Measurements from ENCODE around the gene LHFPL6. TPM values are rescaled to one million over a fixed set of nuclear protein-coding genes. Genes with fewer than 3 reads are reported as not detected.

The LHFPL6 gene
- total RNA-seq, 2 experiments from 2014 or later: 0.60 to 0.74 TPM

DNA sequence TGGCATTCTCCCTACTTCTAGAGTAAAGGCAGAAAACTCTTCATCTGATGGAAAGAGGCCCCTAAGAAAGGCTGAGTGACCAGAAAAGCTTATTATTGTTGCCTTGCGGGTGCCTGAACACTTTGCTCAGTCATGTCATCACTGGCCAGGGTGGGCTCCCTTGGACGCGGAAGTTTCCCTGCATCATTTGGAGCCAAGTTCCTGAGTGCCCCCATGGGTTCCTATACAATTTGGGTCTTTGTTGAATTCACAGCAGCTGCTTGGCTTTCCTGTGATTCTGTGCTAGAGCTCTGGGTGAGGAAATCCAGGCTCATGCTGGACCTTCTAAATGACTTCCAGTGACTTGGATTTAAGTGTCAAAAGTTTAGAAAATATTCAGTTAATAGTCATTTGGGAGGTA, 232.9 kb downstream of the LHFPL6 start:
- Mint-ChIP-seq H3K4me1 (ENCODE audit: low read depth) (no peaks in the 10 kb centered on the region), H3K4me3 (no peak overlapping the region), H3K27me3 (peaks cover 11% of the 10 kb centered on the region), H3K36me3 (ENCODE audit: low read depth) (no peaks in the 10 kb centered on the region), H3K9me3 (no peaks in the 10 kb centered on the region), H3K27ac (no peak overlapping the region)
- ChIA-PET CTCF (no interaction called here), POLR2A (no interaction called here)
- TF ChIP-seq, protein P1, sequence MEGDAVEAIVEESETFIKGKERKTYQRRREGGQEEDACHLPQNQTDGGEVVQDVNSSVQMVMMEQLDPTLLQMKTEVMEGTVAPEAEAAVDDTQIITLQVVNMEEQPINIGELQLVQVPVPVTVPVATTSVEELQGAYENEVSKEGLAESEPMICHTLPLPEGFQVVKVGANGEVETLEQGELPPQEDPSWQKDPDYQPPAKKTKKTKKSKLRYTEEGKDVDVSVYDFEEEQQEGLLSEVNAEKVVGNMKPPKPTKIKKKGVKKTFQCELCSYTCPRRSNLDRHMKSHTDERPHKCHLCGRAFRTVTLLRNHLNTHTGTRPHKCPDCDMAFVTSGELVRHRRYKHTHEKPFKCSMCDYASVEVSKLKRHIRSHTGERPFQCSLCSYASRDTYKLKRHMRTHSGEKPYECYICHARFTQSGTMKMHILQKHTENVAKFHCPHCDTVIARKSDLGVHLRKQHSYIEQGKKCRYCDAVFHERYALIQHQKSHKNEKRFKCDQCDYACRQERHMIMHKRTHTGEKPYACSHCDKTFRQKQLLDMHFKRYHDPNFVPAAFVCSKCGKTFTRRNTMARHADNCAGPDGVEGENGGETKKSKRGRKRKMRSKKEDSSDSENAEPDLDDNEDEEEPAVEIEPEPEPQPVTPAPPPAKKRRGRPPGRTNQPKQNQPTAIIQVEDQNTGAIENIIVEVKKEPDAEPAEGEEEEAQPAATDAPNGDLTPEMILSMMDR (IDR thresholded peaks at IDR 0.05): no peak
- no peak for ATAC-seq
- intact Hi-C loops (cut with micrococcal nuclease): no loop called here
- no peak for DNase-seq

DNA sequence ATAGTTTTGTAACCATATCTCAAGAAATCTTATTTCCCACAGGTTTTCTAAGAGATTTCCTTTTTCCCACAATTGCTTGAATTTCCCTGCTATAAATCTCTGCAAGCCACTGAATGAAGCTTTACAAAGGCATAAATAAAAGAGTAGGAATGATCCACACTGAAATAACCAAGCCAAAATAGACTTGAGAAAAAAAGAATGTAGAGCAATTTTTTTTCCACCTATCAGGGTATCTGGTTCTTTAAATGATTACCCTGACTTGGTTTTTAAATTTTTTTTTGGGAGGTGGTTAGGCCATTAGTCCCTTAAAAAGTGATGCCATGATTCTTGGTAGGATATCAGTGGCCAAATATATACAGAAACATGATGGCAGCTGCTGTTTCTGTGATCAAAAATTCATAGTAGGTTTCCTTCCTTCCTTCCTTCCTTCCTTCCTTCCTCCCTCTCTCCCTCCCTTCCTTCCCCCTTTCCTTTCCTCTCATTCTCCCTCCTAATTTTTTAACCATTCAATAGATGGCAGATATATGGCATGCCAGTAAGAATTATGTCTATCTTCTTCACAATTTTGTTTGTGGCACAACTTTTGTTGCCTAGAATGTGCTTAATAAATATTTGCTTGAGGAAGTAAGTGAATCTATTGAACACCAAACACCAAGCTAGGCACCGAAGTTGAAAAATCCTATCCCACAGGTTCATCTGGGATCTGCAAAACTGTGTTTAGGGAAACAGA, 233.7 kb downstream of the LHFPL6 start:
- Mint-ChIP-seq H3K36me3 (ENCODE audit: low read depth) (no peaks in the 10 kb centered on the region), H3K9me3 (no peaks in the 10 kb centered on the region), H3K27me3 (peaks cover 13% of the 10 kb centered on the region), H3K27ac (no peak overlapping the region), H3K4me3 (no peak overlapping the region), H3K4me1 (ENCODE audit: low read depth) (no peaks in the 10 kb centered on the region)
- no peak for ATAC-seq
- intact Hi-C loops (cut with micrococcal nuclease): no loop called here
- TF ChIP-seq, protein P1 (IDR thresholded peaks at IDR 0.05): no peak
- DNase-seq: no peak
- CTCF ChIA-PET: interaction anchor here (0.6 kb wide), 1 partner anchor 242 kb away, joined by 3 read pairs; no protein-coding TSS in a partner anchor
- POLR2A ChIA-PET: interaction anchor here (0.7 kb wide), 1 partner anchor 669 kb away, joined by 5 read pairs; no protein-coding TSS in a partner anchor

DNA sequence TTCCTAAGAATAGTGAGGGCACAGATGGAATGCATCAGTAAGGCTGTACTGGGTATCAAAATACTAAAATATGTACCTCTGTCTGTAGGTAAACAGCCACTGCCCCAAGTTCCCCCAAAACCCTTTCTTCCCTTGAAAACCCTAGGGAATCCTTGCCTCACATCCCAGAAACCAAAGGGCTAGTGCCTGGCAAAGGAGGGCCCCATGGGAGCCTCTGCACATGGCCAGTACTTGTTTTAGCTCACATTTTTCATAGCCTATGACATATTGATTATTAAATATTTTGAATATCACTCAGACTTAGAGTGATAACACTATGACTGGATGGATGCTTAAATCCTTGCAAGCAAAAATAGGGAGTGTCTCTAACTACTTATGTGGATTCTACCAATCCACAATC, 237.1 kb downstream of the LHFPL6 start:
- Mint-ChIP-seq H3K36me3 (ENCODE audit: low read depth) (no peaks in the 10 kb centered on the region), H3K27ac (no peak overlapping the region), H3K4me1 (ENCODE audit: low read depth) (no peaks in the 10 kb centered on the region), H3K27me3 (peaks cover 14% of the 10 kb centered on the region), H3K9me3 (no peaks in the 10 kb centered on the region), H3K4me3 (no peak overlapping the region)
- intact Hi-C loops (cut with micrococcal nuclease): no loop called here
- TF ChIP-seq, protein P1 (IDR thresholded peaks at IDR 0.05): no peak
- CTCF ChIA-PET: no interaction called here
- DNase-seq (no peak), ATAC-seq (no peak)
- POLR2A ChIA-PET: no interaction called here

DNA sequence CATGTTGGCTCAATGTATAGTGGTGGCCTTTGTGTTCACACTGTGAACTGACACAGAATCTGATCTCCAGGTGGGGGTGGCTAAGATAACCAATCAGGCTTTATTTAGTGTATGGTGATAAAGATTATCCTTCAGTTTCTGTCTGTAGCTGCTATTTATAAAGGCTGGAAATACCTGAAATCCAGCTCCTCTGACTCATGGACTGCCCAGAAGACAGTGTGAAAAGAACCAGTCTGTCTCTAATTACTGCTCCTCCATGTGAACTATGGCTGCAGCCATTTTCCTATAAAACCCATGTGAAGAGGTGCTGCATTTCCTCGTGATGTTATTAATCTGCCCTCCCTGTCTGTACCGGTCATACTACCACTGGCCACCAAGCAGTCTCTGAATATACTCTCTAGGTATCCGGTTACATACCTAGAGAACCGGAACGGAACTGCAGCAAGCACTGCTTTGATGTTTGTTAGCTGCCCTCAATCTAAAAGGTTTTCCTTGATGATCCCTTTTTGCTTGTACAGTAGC, 238.0 kb downstream of the LHFPL6 start:
- DNase-seq (no peak), ATAC-seq (no peak)
- POLR2A ChIA-PET: no interaction called here
- Mint-ChIP-seq H3K9me3 (no peaks in the 10 kb centered on the region), H3K27me3 (peaks cover 14% of the 10 kb centered on the region), H3K4me3 (no peak overlapping the region), H3K27ac (no peak overlapping the region), H3K36me3 (ENCODE audit: low read depth) (no peaks in the 10 kb centered on the region), H3K4me1 (ENCODE audit: low read depth) (no peaks in the 10 kb centered on the region)
- CTCF ChIA-PET: no interaction called here
- TF ChIP-seq, protein P1 (IDR thresholded peaks at IDR 0.05): no peak
- intact Hi-C loops (cut with micrococcal nuclease): no loop called here

DNA sequence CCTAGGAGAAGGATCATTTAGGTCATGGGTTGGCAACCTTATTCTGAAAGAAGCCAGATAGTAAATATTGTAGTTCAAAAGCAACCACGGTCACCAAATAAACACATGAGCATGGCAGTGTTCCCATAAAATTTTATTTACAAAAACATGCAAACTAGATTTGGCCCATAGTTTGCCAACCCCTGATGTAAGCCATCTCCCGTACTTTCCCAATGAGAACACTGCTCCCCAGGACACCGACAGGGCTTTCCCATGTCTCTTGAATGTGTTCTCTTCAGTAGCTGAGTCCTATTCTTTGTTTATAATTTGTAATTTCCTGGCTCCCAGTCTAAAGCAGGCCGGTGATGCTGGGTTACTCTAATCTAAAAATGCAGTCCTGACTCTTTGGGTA, 239.6 kb downstream of the LHFPL6 start:
- H3K27me3 Mint-ChIP-seq: peaks cover 16% of the 10 kb centered on the region
- no peaks in the 10 kb centered on the region for H3K36me3 Mint-ChIP-seq (ENCODE audit: low read depth)
- no peak overlapping the region for H3K4me3 Mint-ChIP-seq
- TF ChIP-seq, protein P1 (IDR thresholded peaks at IDR 0.05): no peak
- intact Hi-C loops (cut with micrococcal nuclease): no loop called here
- ChIA-PET POLR2A (no interaction called here), CTCF (interaction anchor here (0.9 kb wide), 1 partner anchor 9 kb away, joined by 3 read pairs; no protein-coding TSS in a partner anchor)
- H3K27ac Mint-ChIP-seq: no peak overlapping the region
- no peak for DNase-seq
- no peaks in the 10 kb centered on the region for H3K9me3 Mint-ChIP-seq
- H3K4me1 Mint-ChIP-seq (ENCODE audit: low read depth): no peaks in the 10 kb centered on the region
- ATAC-seq: no peak

Data from activated CD8-positive, alpha-beta T cell treated with anti-CD3 and anti-CD28 coated beads for 36 hours (primary cell).